Kidney (tissue), 14 donors: ENCODE results near the gene CHD6. TPM values are rescaled to one million over a fixed set of nuclear protein-coding genes. Genes with fewer than 3 reads are reported as not detected.

ENCODE experiments used
- DNase-seq, 5 donors: peaks; one replicate each; pipeline ENCODE4 v3.0.0-alpha.2; 2013 to 2020
- FAIRE-seq: peaks from 2 replicates; lab custom pipeline; 2012; peaks lifted over from hg19 to GRCh38; lab: Jason Lieb, UNC
- H3K27ac ChIP-seq, 2 donors: one replicate each; pipeline ENCODE4 v1.7.0; 2013; ENCODE audit warnings: low read depth in 2 of 2, low read length in 2 of 2, inconsistent platforms in 1 of 2
- H3K27me3 ChIP-seq: one replicate; pipeline ENCODE4 v1.7.1; 2013; ENCODE audit warnings: low read length, inconsistent platforms; ENCODE audit not compliant: control insufficient read depth, insufficient read depth
- H3K36me3 ChIP-seq, 3 donors: one replicate each; pipeline versions ENCODE4 v1.7.0 to v1.7.1; 2013; ENCODE audit warnings: low read length in 3 of 3, control low read depth in 1 of 3, inconsistent platforms in 1 of 3; ENCODE audit not compliant: insufficient read depth in 3 of 3, control insufficient read depth in 2 of 3
- H3K4me1 ChIP-seq, 3 donors: one replicate each; pipeline versions ENCODE4 v1.7.0 to v1.7.1; 2013; ENCODE audit warnings: low read length in 3 of 3, inconsistent platforms in 1 of 3, low read depth in 1 of 3; ENCODE audit not compliant: control insufficient read depth in 2 of 3, insufficient read depth in 2 of 3
- H3K4me3 ChIP-seq, 3 donors: one replicate each; pipeline versions ENCODE4 v1.7.0 to v1.8.1; 2013; ENCODE audit warnings: low read length in 3 of 3, control low read depth in 1 of 3, inconsistent platforms in 1 of 3
- H3K9ac ChIP-seq, 3 donors: one replicate each; pipeline versions ENCODE4 v1.7.0 to v1.7.1; 2013; ENCODE audit warnings: low read length in 3 of 3, control low read depth in 1 of 3, inconsistent platforms in 1 of 3
- H3K9me3 ChIP-seq, 3 donors: one replicate each; pipeline versions ENCODE4 v1.7.0 to v1.7.1; 2013; ENCODE audit warnings: low read length in 3 of 3, control low read depth in 1 of 3, inconsistent platforms in 1 of 3; ENCODE audit not compliant: control insufficient read depth in 2 of 3, insufficient read depth in 1 of 3
- CTCF ChIP-seq: IDR thresholded peaks from 3 replicates; pipeline ENCODE4 v1.5.1; 2012; ENCODE audit warnings: mild to moderate bottlenecking, moderate library complexity, borderline replicate concordance; ENCODE audit not compliant: insufficient read depth; ENCODE audit errors: extremely low read depth
- intact Hi-C: fragments of 100-400 bp; cut with DNase I; formaldehyde crosslinking; loops from one replicate; pipeline ENCODE4 v1.11.1; 2022
- polyA plus RNA-seq: library from polyadenylated mRNA; stranded (reverse); fragments of 350-450 nt; fragmentation: Illumina TruSeq; extraction: RNeasy Lipid Tissue Mini Kit (QIAGEN cat#74804); gene quantifications from one replicate; pipeline ENCODE4 v1.2.3, GENCODE V29; 2014; ENCODE audit warnings: low read depth, low replicate concordance; ENCODE audit not compliant: insufficient read depth
- total RNA-seq: library from RNA; stranded (reverse); fragmentation: NEBNext Ultra II Directional; extraction: Animal tissue kit (Norgen Biotek cat#: 25700); gene quantifications from one replicate; pipeline ENCODE4 v1.2.1, GENCODE V29; 2021
- donor health status: control.
- donor health status: control.
- donor health status: control.
- donor health status: control.
- donor health status: control.
- donor health status: DM: yes; HTN: yes; CAD: no.
- donor health status: Normal renal cell carcinoma (clear cell type).

The CHD6 gene
- total and polyA plus RNA-seq, 2 donors from 2014 or later: 4.5 to 53.5 TPM

- Histone ChIP-seq H3K4me1 (peaks cover 0 to 13% (median 13%) of the 10 kb centered on the region in 3 donors), H3K9me3 (no peaks in the 10 kb centered on the region), H3K36me3 (no peaks in the 10 kb centered on the region), H3K9ac (no peak overlapping the region), H3K27me3 (no peaks in the 10 kb centered on the region), H3K4me3 (no peak overlapping the region), H3K27ac (no peak overlapping the region)
- no peak for TF ChIP-seq CTCF
- intact Hi-C loops: no loop called here
- DNase-seq (peak in 1 of 5 donors; percentile 13), FAIRE-seq (no peak)
Measured at GRCh38 chr20:41573955-41574354, 44.2 kb downstream of the CHD6 start.

- DNase-seq (no peak), FAIRE-seq (no peak)
- H3K4me3 ChIP-seq: no peak overlapping the region
- H3K27ac ChIP-seq: no peak overlapping the region
- H3K4me1 ChIP-seq: peaks cover 0 to 13% (median 12%) of the 10 kb centered on the region in 3 donors
- H3K9me3 ChIP-seq: no peaks in the 10 kb centered on the region
- peak; percentile 27 for TF ChIP-seq CTCF
- H3K36me3 ChIP-seq: no peaks in the 10 kb centered on the region
- intact Hi-C loops: no loop called here
- H3K27me3 ChIP-seq: no peaks in the 10 kb centered on the region
- H3K9ac ChIP-seq: no peak overlapping the region
Measured at GRCh38 chr20:41572010-41572572, 46.1 kb downstream of the CHD6 start.

- no peak overlapping the region for H3K27ac ChIP-seq
- TF ChIP-seq CTCF: no peak
- no peaks in the 10 kb centered on the region for H3K9me3 ChIP-seq
- intact Hi-C loops: no loop called here
- no peak overlapping the region for H3K4me3 ChIP-seq
- DNase-seq (peak in 2 of 5 donors; percentile 11 to 21), FAIRE-seq (no peak)
- H3K36me3 ChIP-seq: no peaks in the 10 kb centered on the region
- no peaks in the 10 kb centered on the region for H3K27me3 ChIP-seq
- no peak overlapping the region for H3K9ac ChIP-seq
- peaks cover 0 to 9% (median 7%) of the 10 kb centered on the region in 3 donors for H3K4me1 ChIP-seq
Measured at GRCh38 chr20:41571006-41571405, 47.2 kb downstream of the CHD6 start.

GRCh38 chr20:41570557-41570956 lies 47.6 kb downstream of the CHD6 start:
- Histone ChIP-seq H3K9ac (no peak overlapping the region), H3K36me3 (no peaks in the 10 kb centered on the region), H3K4me3 (no peak overlapping the region), H3K9me3 (no peaks in the 10 kb centered on the region), H3K27me3 (no peaks in the 10 kb centered on the region), H3K4me1 (peaks cover 0 to 9% (median 7%) of the 10 kb centered on the region in 3 donors), H3K27ac (no peak overlapping the region)
- no peak for FAIRE-seq
- DNase-seq: no peak
- TF ChIP-seq CTCF: no peak
- intact Hi-C loops: no loop called here
